Cardiac atrium fibroblast (primary cell): ENCODE results near the gene MOB3C. TPM values are rescaled to one million over a fixed set of nuclear protein-coding genes. Genes with fewer than 3 reads are reported as not detected.

ENCODE experiments used
- total RNA-seq: library from RNA; depleted of rRNA; stranded (reverse); fragments of >200 nt; gene quantifications from 2 replicates; pipeline ENCODE4 v1.2.3, GENCODE V29; 2015

Gene MOB3C
- total RNA-seq: 4.9 and 8.9 TPM in 2 replicates

GRCh38 chr1:46616277-46617107, at the start of gene MOB3C:
MOB3C (minus strand) TSS chr1:46616811; CDS start chr1:46613321, 3,490 bp downstream.

GRCh38 chr1:46603858-46604549, 12.6 kb downstream of the MOB3C start, which contains the start of gene MKNK1:
MKNK1 (minus strand) TSS chr1:46604268; CDS start chr1:46583327, 20,941 bp downstream.

Other genes starting within 250 kb of the MOB3C start
- 0.54 and 3.4 TPM in 2 replicates for gene FAAH, start 222.5 kb downstream of the MOB3C start, total RNA-seq
- not detected in 2 replicates for gene DMBX1, start 127.0 kb downstream of the MOB3C start, total RNA-seq
- gene KNCN, start 65.2 kb downstream of the MOB3C start, total RNA-seq: not detected in 2 replicates
- gene MKNK1, start 12.5 kb downstream of the MOB3C start, total RNA-seq: 6.9 and 7.1 TPM in 2 replicates
- gene ATPAF1, start 51.6 kb upstream of the MOB3C start, total RNA-seq: 33.5 and 38.5 TPM in 2 replicates
- gene TEX38, start 55.0 kb upstream of the MOB3C start, total RNA-seq: not detected in 2 replicates
- 43.7 and 87.0 TPM in 2 replicates for gene EFCAB14, start 102.3 kb upstream of the MOB3C start, total RNA-seq
- gene CYP4B1, start 182.2 kb upstream of the MOB3C start, total RNA-seq: not detected in 2 replicates